Activated CD8-positive, alpha-beta memory T cell treated with anti-CD3 and anti-CD28 coated beads for 36 hours (primary cell): ENCODE data around the gene CARS2. TPM values are rescaled to one million over a fixed set of nuclear protein-coding genes. Genes with fewer than 3 reads are reported as not detected.
"Not testable (repeated sequence)": the region's sequence is repeated elsewhere in the genome, so short reads cannot be mapped to it uniquely, and the experiment has no call there.

Source experiments
- CTCF ChIA-PET: fragments of 350-600 bp; sonication (Branson Sonifier 250); formaldehyde crosslinking; loops from one replicate; lab custom pipeline; 2021; ENCODE audit warnings: antibody characterized with exemption; lab: Charles Lee
- POLR2A ChIA-PET: fragments of 350-600 bp; sonication (Branson Sonifier 250); formaldehyde crosslinking; loops from one replicate; lab custom pipeline; 2021; ENCODE audit warnings: antibody characterized with exemption; lab: Charles Lee
- total RNA-seq, 2 experiments: library from RNA; stranded (reverse); gene quantifications; one replicate each; pipeline ENCODE4 v1.2.3, GENCODE V29; 2021

The CARS2 gene
- total RNA-seq, 2 experiments from 2014 or later, result 86.7 to 89.4 TPM

DNA sequence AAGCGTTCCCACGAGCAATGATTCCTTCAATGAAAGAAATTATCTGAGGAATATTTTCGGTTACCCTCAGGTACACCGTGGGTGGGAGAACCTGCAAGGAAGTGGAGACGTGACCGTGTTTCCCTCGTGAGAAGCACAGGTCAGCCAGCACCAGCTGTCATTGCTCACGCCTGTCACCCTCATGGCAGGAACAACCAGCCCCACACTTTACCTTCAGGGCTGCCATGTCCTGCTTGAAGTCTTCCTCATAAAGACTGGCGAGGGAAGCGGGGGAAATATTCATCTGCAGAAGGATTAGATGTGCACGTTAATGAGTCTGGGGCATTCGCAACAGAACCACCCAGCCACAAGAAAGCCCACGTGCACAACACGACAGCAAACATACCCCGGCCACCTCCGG, 18.2 kb downstream of the CARS2 start:
- POLR2A ChIA-PET, result no interaction called here
- CTCF ChIA-PET, result interaction anchor here (0.7 kb wide), 1 partner anchor 48 kb away, joined by 3 read pairs; no protein-coding TSS in a partner anchor

GRCh38 chr13:110685305-110686020, 20.5 kb downstream of the CARS2 start:
- CTCF ChIA-PET, result no interaction called here

GRCh38 chr13:110684388-110685056, 21.4 kb downstream of the CARS2 start:
- ChIA-PET POLR2A (no interaction called here), CTCF (no interaction called here)

More at GRCh38 chr13:110685305-110686020, 20.5 kb downstream of the CARS2 start:
- POLR2A ChIA-PET, result no interaction called here

- POLR2A ChIA-PET, result no interaction called here
- CTCF ChIA-PET, result interaction anchor here (1.8 kb wide), 1 partner anchor 114 kb away, joined by 3 read pairs; no protein-coding TSS in a partner anchor
Observed at GRCh38 chr13:110683921-110684320, 22.0 kb downstream of the CARS2 start.

GRCh38 chr13:110683203-110683883, 22.6 kb downstream of the CARS2 start:
- ChIA-PET POLR2A (no interaction called here), CTCF (interaction anchor here (0.9 to 1.8 kb wide), 2 partner anchors 28 to 114 kb away, joined by 3 read pairs; no protein-coding TSS in a partner anchor)

- ChIA-PET CTCF (interaction anchor here (0.9 to 1.8 kb wide), 2 partner anchors 29 to 115 kb away, joined by 3 read pairs; no protein-coding TSS in a partner anchor), POLR2A (no interaction called here)
Observed at GRCh38 chr13:110682746-110683145, 23.2 kb downstream of the CARS2 start.

DNA sequence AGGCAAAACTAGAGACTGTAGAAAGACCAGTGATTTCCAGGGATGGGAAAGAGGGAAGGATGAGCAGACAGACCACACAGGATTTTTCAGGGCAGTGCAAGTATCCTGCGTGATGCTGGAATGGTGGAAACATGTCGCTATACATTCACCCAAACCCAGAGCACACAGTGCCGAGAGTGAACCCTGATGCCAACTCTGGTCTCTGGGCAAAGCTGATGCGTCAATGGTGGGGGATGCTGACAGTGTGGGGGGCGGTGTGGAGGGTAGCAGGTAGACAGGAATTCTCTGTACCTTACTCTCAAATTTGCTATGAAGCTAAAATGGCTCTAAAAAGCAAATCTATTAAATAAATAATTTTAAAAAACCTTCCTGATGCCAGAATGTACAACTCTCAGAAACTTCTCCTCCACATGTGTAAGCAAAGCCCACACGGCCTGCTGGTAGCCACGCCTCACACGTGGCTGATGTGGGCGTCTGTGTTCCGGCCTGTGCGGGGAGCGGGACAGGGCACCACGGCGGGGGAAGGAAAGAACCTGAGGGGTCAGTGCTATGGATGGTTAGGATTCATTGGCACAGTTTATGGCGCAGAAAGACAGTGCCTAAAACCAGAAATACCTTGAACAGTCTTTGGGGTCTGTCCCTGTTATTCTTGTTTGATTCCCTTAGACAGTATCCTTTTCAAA, 23.9 kb downstream of the CARS2 start:
- ChIA-PET CTCF (interaction anchor here (1.8 kb wide), 1 partner anchor 115 kb away, joined by 3 read pairs; no protein-coding TSS in a partner anchor), POLR2A (no interaction called here)

DNA sequence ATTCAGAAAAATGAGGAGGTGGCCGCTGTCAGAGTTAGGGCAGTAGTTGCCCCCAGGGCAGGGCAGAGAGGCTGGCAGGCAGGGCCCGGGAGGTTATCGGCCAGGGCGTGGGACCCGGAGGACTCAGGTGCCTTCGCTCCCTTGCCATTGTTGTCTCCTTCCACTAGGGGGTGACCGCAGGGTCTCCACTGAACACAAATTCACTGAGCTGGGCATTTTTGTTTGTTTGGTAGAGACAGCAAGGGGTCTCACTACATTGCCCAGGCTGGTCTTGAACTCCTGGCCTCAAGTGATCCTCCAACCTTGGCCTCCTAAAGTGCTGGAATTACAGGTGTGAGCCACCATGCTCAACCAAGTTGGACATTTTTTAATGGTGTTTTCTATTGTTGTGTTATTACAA, 25.1 kb downstream of the CARS2 start:
- POLR2A ChIA-PET, result no interaction called here
- CTCF ChIA-PET, result no interaction called here

- POLR2A ChIA-PET, result no interaction called here
- CTCF ChIA-PET, result no interaction called here
Observed at GRCh38 chr13:110677731-110678545, 28.0 kb downstream of the CARS2 start.

- CTCF ChIA-PET, result interaction anchor here (0.6 to 0.7 kb wide), 2 partner anchors 13 to 16 kb away, joined by 3 to 4 read pairs; no protein-coding TSS in a partner anchor
- POLR2A ChIA-PET, result interaction anchor here (1.0 kb wide), 1 partner anchor 161 kb away, joined by 6 read pairs; no protein-coding TSS in a partner anchor
Observed at GRCh38 chr13:110676595-110677587, 29.0 kb downstream of the CARS2 start.

GRCh38 chr13:110669814-110670213, 36.1 kb downstream of the CARS2 start:
- CTCF ChIA-PET, POLR2A ChIA-PET: not testable (repeated sequence)

GRCh38 chr13:110669036-110669435, 36.9 kb downstream of the CARS2 start:
- ChIA-PET CTCF (no interaction called here), POLR2A (no interaction called here)

- CTCF ChIA-PET, result no interaction called here
Observed at GRCh38 chr13:110666255-110666533, 39.7 kb downstream of the CARS2 start.

DNA sequence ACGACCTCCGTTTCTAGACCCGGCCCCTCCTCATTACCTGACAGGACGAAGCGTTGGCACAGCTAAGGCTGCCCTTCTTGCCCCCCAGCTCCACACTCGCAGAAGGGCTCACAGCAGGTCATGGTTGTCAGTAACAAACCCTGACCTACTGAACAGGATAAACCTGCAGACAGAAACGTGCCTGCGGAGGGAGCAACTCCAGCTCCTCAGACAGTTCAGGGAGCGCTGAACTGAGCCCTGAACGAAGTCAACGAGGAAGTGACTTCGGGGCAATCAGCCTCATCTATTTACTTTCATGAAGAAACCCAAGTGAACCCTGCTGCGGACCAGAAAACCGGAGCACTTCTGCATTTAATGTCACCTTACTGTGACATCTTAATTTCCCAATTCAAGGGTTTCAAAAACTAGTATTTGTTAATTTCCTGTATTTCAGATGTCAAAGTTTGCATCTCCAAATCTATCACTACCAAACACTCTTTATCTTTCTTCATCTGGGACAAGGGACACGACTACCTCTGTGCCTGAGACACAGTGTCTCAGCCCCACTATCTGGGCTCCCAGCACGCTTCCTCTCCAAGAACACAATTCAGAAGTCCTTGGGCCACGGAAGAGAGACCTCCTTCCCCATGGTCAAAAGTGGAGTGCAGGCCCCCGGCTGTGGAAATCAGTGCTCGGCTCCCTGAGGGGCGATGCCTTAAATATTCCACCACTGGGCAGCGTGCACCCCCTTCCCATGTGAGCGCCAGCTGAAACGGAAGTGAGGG, 40.2 kb downstream of the CARS2 start:
- ChIA-PET CTCF (no interaction called here), POLR2A (no interaction called here)

More at GRCh38 chr13:110666255-110666533, 39.7 kb downstream of the CARS2 start:
- POLR2A ChIA-PET, result no interaction called here

DNA sequence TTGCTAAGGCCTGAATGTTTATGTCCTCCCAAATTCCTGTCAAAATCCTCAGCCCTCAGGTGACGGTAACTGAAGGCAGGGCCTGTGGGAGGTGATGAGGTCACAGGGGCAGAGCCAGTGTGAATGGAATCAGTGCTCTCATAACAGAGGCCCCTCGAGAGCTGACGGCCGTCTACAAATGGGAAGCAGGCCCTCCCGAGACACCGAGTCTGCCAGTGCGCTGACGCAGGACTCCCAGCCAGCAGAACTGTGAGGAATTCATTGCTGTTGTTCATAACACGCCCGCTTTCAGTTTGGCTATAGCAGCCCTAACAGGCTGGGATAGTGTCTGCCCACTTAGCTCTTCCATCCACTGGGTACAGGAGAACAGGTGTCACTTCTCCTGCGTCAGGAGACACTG, 41.2 kb downstream of the CARS2 start:
- ChIA-PET CTCF (no interaction called here), POLR2A (no interaction called here)

DNA sequence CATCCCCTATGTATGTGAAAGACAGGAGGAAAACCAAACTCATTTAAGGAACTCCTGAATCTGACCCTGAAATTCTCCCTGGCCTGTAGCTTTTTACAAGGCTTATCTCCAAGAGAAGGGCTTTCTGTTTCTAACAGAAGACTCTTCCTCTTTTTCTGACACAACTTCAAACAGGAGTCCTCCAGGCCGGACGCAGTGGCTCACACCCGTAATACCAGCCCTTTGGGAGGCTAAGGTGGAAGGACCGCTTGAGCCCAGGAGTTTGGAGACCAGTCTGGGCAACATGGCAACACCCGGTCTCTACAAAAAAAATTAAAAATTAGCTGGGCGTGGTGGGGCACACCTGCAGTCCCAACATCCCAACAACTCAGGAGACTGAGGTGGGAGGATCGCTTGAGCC, 41.9 kb downstream of the CARS2 start:
- POLR2A ChIA-PET, result no interaction called here
- CTCF ChIA-PET, result interaction anchor here (0.9 kb wide), 1 partner anchor 12 kb away, joined by 3 read pairs; no protein-coding TSS in a partner anchor

DNA sequence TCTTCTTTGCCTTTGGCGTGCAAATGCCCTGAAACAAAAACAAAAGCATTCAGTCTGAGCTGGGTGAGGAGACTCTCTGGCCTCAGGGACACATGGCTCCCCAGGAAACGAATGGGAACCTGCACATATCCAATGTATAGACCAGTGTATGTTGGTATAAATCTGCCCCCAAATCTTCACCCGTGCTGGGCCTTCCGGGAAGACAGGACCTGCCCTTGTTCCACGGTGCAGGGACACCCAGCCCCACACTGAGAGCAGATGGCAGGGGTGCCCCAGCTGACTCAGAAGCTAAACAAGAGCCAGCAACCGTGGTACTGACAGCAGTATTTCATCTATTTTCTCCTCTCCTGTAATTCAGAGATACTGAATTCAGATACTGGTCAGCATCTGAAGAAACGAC, 42.4 kb downstream of the CARS2 start:
- ChIA-PET CTCF (interaction anchor here (0.9 kb wide), 1 partner anchor 13 kb away, joined by 3 read pairs; no protein-coding TSS in a partner anchor), POLR2A (no interaction called here)
